PC-9 (cell line): Measurements from ENCODE around the gene TRPT1. TPM values are rescaled to one million over a fixed set of nuclear protein-coding genes. Genes with fewer than 3 reads are reported as not detected.

Experiments used
- BruUV-seq: library from RNA; stranded (reverse); fragments of 400-500 nt; replicated peaks from 2 replicates; lab custom pipeline; 2021; lab: Mats Ljungman, UMichigan
- CTCF ChIA-PET: fragments of 300-600 bp; sonication (Branson Sonifier 250); formaldehyde crosslinking; loops from one replicate; lab custom pipeline; 2022; ENCODE audit warnings: antibody characterized with exemption; lab: Charles Lee
- POLR2A ChIA-PET: fragments of 300-600 bp; sonication (Branson Sonifier 250); formaldehyde crosslinking; loops from one replicate; lab custom pipeline; 2022; ENCODE audit warnings: antibody characterized with exemption; ENCODE audit not compliant: unreplicated experiment; lab: Charles Lee
- DNase-seq, 2 experiments: peaks; one replicate each; pipeline versions ENCODE4 v3.0.0 to v3.0.0-alpha.2; 2015 to 2022; ENCODE audit warnings: mixed read lengths in 1 of 2
- H2AFZ ChIP-seq: fragments of 200-600 bp; sonication (generic); 2 replicates; pipeline ENCODE4 v1.8.1; 2017; ENCODE audit warnings: antibody characterized with exemption
- H3F3A ChIP-seq: fragments of 200-600 bp; sonication (generic); 2 replicates; pipeline ENCODE4 v1.8.1; 2017; ENCODE audit warnings: antibody characterized with exemption, mild to moderate bottlenecking, low read depth; ENCODE audit not compliant: insufficient read depth
- H3K27ac ChIP-seq: fragments of 200-600 bp; sonication (generic); 2 replicates; pipeline ENCODE4 v1.6.1; 2016; ENCODE audit warnings: mixed run types
- H3K27me3 ChIP-seq: fragments of 200-600 bp; sonication (generic); 2 replicates; pipeline ENCODE4 v1.6.1; 2016; ENCODE audit warnings: low read depth, mixed run types; ENCODE audit not compliant: insufficient read depth
- H3K36me3 ChIP-seq: fragments of 200-600 bp; sonication (generic); 2 replicates; pipeline ENCODE4 v1.6.1; 2016; ENCODE audit warnings: low read depth, mixed run types
- H3K4me1 ChIP-seq: fragments of 200-600 bp; sonication (generic); replicated peaks from 2 replicates; pipeline ENCODE4 v1.6.1; 2016; ENCODE audit warnings: mixed run types; ENCODE audit not compliant: insufficient read depth
- H3K4me2 ChIP-seq: fragments of 200-600 bp; sonication (generic); 2 replicates; pipeline ENCODE4 v1.6.1; 2017; ENCODE audit warnings: mixed run types
- H3K4me3 ChIP-seq: fragments of 200-600 bp; sonication (generic); 2 replicates; pipeline ENCODE4 v1.6.1; 2016; ENCODE audit warnings: mixed run types
- H3K79me2 ChIP-seq: fragments of 200-600 bp; sonication (generic); 2 replicates; pipeline ENCODE4 v1.6.1; 2017; ENCODE audit warnings: low read depth, mixed run types
- H3K9me2 ChIP-seq: fragments of 200-600 bp; sonication (generic); 2 replicates; pipeline ENCODE4 v1.8.1; 2017; ENCODE audit warnings: mild to moderate bottlenecking; ENCODE audit not compliant: insufficient read depth
- H3K9me3 ChIP-seq: fragments of 200-600 bp; sonication (generic); 2 replicates; pipeline ENCODE4 v1.8.1; 2016; ENCODE audit warnings: low read depth; ENCODE audit not compliant: insufficient read depth
- H4K20me1 ChIP-seq: fragments of 200-600 bp; sonication (generic); 2 replicates; pipeline ENCODE4 v1.8.1; 2017; ENCODE audit not compliant: insufficient read depth
- EZH2 ChIP-seq: fragments of 200-600 bp; sonication (generic); IDR thresholded peaks from 2 replicates; pipeline ENCODE4 v1.8.0; 2017; ENCODE audit warnings: antibody characterized with exemption, low read depth
- intact Hi-C: fragments of 100-400 bp; cut with micrococcal nuclease; formaldehyde crosslinking; loops from one replicate; pipeline ENCODE4 v1.10.0; 2022; ENCODE audit not compliant: unreplicated experiment
- total RNA-seq: library from RNA; stranded (reverse); gene quantifications from 2 replicates; pipeline ENCODE4 v1.2.3, GENCODE V29; 2021
- TF ChIP-seq, protein P1 (sequence below): fragments of 200-600 bp; sonication (generic); conservative IDR thresholded peaks from 2 replicates; pipeline ENCODE4 v1.6.1; 2017; ENCODE audit warnings: mixed run types, antibody characterized with exemption, mild to moderate bottlenecking, moderate library complexity

The TRPT1 gene
- total RNA-seq, 1 experiment from 2014 or later: 55.2 TPM

DNA sequence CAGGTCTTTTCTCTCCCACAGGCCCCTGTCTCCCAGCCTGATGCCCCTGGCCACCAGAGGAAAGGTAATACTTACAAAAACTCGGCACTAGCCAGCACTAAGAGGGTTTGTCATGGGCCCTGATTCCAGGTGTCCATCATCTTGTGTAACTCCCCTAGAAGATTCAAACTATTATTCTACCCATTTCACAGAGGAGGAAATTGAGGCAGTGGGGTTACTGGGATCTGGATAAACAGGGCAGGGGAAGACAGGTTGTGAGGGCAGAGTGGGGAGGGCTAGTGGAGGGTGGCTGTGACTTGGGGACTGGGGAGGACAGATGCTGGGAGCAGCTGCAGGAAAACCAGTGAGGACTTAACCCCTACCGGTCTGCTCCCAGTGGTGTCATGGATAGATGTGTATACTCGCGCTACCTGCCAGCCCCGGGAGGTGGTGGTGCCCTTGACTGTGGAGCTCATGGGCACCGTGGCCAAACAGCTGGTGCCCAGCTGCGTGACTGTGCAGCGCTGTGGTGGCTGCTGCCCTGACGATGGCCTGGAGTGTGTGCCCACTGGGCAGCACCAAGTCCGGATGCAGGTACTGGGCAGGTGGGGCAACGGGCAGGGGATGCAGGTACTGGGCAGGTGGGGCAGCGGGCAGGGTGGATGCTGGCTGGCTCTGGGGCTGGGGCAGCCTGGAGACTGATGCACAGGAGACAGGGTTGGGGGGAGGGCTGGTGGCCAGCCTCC lies 9.6 kb upstream of the TRPT1 start:
- H4K20me1 ChIP-seq: peaks cover 13% of the 10 kb centered on the region
- no peaks in the 10 kb centered on the region for H3K9me2 ChIP-seq
- no peak for TF ChIP-seq EZH2
- TF ChIP-seq, protein P1, sequence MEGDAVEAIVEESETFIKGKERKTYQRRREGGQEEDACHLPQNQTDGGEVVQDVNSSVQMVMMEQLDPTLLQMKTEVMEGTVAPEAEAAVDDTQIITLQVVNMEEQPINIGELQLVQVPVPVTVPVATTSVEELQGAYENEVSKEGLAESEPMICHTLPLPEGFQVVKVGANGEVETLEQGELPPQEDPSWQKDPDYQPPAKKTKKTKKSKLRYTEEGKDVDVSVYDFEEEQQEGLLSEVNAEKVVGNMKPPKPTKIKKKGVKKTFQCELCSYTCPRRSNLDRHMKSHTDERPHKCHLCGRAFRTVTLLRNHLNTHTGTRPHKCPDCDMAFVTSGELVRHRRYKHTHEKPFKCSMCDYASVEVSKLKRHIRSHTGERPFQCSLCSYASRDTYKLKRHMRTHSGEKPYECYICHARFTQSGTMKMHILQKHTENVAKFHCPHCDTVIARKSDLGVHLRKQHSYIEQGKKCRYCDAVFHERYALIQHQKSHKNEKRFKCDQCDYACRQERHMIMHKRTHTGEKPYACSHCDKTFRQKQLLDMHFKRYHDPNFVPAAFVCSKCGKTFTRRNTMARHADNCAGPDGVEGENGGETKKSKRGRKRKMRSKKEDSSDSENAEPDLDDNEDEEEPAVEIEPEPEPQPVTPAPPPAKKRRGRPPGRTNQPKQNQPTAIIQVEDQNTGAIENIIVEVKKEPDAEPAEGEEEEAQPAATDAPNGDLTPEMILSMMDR: no peak
- peaks cover 14% of the 10 kb centered on the region for H3K79me2 ChIP-seq
- DNase-seq: peak in 1 of 2 experiments; percentile 18
- H2AFZ ChIP-seq: no peak overlapping the region
- H3K36me3 ChIP-seq: no peaks in the 10 kb centered on the region; the same call in 1 of the 2 replicates
- ChIA-PET POLR2A (no interaction called here), CTCF (no interaction called here)
- no peaks in the 10 kb centered on the region for H3K27me3 ChIP-seq
- H3K4me2 ChIP-seq: peak overlapping the region; percentile 93
- peaks cover 42% of the 10 kb centered on the region for H3F3A ChIP-seq
- peaks cover 38% of the 10 kb centered on the region for H3K4me1 ChIP-seq
- peak overlapping the region; percentile 84 for H3K4me3 ChIP-seq
- BruUV-seq: no TSS peak
- no peaks in the 10 kb centered on the region for H3K9me3 ChIP-seq
- intact Hi-C loops: loop anchor here (2.0 kb wide), 1 partner anchor 41 kb away; no protein-coding TSS in a partner anchor
- no peak overlapping the region for H3K27ac ChIP-seq

DNA sequence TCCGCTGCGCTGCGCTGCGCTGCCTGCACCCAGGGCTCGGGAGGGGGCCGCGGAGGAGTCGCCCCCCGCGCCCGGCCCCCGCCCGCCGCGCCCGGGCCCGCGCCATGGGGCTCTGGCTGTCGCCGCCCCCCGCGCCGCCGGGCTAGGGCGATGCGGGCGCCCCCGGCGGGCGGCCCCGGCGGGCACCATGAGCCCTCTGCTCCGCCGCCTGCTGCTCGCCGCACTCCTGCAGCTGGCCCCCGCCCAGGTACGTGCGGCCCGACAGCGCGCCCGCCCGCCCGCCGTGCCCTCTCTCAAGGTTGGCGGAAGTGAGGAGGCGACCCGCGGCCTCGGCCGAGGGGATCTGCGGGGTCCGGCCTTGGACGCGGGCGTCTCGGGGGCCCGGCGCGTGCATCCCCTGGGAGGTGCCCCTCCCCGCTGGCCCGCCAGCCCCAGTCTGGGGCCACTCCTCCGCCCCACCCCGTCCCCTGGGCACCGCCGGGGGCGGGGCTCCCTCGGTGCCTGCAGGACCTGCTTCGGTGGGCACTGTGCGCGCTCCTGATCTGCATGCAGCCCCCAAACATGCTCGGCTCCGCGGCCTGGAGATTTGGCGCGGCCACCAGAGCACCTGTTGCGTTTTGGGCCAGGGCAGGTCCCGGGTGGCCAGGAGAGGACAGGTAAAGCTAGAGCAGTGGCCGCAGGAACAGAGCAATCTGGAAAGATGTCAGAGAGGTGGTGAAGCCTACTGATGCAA lies 8.8 kb upstream of the TRPT1 start:
- POLR2A ChIA-PET: no interaction called here
- peaks cover 37% of the 10 kb centered on the region for H3F3A ChIP-seq
- peaks cover 36% of the 10 kb centered on the region for H3K4me1 ChIP-seq
- peaks cover 13% of the 10 kb centered on the region for H4K20me1 ChIP-seq
- no peaks in the 10 kb centered on the region for H3K9me3 ChIP-seq
- peak overlapping the region; percentile 67; the same call in 1 of the 2 replicates for H2AFZ ChIP-seq
- no peak overlapping the region for H3K27ac ChIP-seq
- H3K9me2 ChIP-seq: no peaks in the 10 kb centered on the region
- H3K36me3 ChIP-seq: no peaks in the 10 kb centered on the region; the same call in 1 of the 2 replicates
- intact Hi-C loops: loop anchor here (2.0 to 5.0 kb wide), 2 partner anchors 42 to 48 kb away; partner anchors contain the start of gene STIP1
- H3K79me2 ChIP-seq: peaks cover 14% of the 10 kb centered on the region
- no TSS peak for BruUV-seq
- H3K4me2 ChIP-seq: peak overlapping the region; percentile 93
- TF ChIP-seq EZH2: no peak
- TF ChIP-seq, protein P1: no peak
- H3K4me3 ChIP-seq: peak overlapping the region; percentile 84
- H3K27me3 ChIP-seq: no peaks in the 10 kb centered on the region
- DNase-seq: peak in 1 of 2 experiments; percentile 73
- CTCF ChIA-PET: no interaction called here

DNA sequence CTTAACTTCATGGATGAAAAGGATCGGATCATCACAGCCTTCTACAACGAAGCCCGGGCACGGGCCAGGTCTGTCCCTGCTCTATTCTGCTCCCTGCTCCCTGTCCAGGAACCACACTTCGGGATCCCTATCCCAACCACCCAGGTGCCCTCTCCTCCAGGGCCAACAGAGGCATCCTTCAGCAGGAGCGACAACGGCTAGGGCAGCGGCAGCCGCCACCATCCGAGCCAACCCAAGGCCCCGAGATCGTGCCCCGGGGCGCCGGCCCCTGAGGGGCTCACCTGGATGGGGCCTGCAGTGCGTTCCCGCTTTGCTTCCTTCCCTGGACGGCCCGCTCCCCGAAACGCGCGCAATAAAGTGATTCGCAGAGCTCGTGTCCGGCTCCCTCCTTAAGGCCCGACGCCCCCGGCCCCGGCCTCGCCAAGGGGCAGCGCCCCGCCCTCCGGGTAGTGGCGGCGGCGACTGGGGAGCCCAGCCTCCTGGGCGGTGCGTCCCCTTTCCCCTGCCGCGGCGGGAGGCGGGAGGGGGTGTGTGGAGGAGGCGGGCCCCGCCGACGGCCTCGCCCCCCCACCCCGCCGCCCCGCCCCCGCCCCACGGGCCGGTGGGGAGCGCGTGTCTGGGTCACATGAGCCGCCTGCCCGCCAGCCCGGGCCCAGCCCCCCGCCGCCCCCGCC lies 8.1 kb upstream of the TRPT1 start, which contains the start of gene VEGFB:
Gene VEGFB (plus strand): TSS at position 672 of the 674 bp plus-strand sequence. CDS start 250 bp downstream, outside the sequence.
- Histone ChIP-seq H3K79me2 (peaks cover 14% of the 10 kb centered on the region), H3K9me3 (no peaks in the 10 kb centered on the region), H3K4me2 (peak within 1 kb of the TSS; percentile 93), H3K27ac (no peak within 1 kb of the TSS), H2AFZ (peak within 1 kb of the TSS; percentile 67; the same call in 1 of the 2 replicates), H3K4me3 (peak within 1 kb of the TSS; percentile 84), H3F3A (peaks cover 37% of the 10 kb centered on the region), H3K27me3 (no peaks in the 10 kb centered on the region), H3K4me1 (peaks cover 31% of the 10 kb centered on the region), H3K9me2 (no peaks in the 10 kb centered on the region), H3K36me3 (no peaks in the 10 kb centered on the region; the same call in 1 of the 2 replicates), H4K20me1 (peaks cover 13% of the 10 kb centered on the region)
- POLR2A ChIA-PET: interaction anchor here (0.7 kb wide), 1 partner anchor 610 kb away, joined by 4 read pairs; no protein-coding TSS in a partner anchor
- intact Hi-C loops: loop anchor here (2.0 to 5.0 kb wide), 2 partner anchors 43 to 47 kb away; partner anchors contain the start of gene STIP1
- BruUV-seq: TSS peak; percentile 37
- DNase-seq: peak in 1 of 2 experiments; percentile 87
- TF ChIP-seq, protein P1: no peak
- no peak for TF ChIP-seq EZH2
- CTCF ChIA-PET: no interaction called here
